Measurements from ENCODE around the gene CYBA.

CYBA gene

GRCh38 chr16:88600539-88600896 is 50.3 kb downstream of the CYBA start:
- no peak overlapping the region for H3K4me3 ChIP-seq
- no peak for TF ChIP-seq CTCF (IDR thresholded peaks at IDR 0.05)
- no peak overlapping the region for H3K27ac ChIP-seq
- no peak for DNase-seq
- intact Hi-C loops (cut with DNase I; ENCODE audit: low total_unique reads) = no loop called here
- no peaks in the 10 kb centered on the region for H3K27me3 ChIP-seq
- no peaks in the 10 kb centered on the region for H3K9me3 ChIP-seq
- peaks cover 43 to 71% (median 65%) of the 10 kb centered on the region in 3 donors for H3K36me3 ChIP-seq
- H3K4me1 ChIP-seq = no peaks in the 10 kb centered on the region

GRCh38 chr16:88599825-88600538 is 50.9 kb downstream of the CYBA start:
- intact Hi-C loops (cut with DNase I; ENCODE audit: low total_unique reads) = no loop called here
- no peak overlapping the region for H3K4me3 ChIP-seq
- TF ChIP-seq CTCF (IDR thresholded peaks at IDR 0.05) = no peak
- no peaks in the 10 kb centered on the region for H3K4me1 ChIP-seq
- H3K36me3 ChIP-seq = peaks cover 39 to 68% (median 60%) of the 10 kb centered on the region in 3 donors
- H3K9me3 ChIP-seq = no peaks in the 10 kb centered on the region
- peak overlapping the region in 1 of 2 donors; percentile 9 for H3K27ac ChIP-seq
- H3K27me3 ChIP-seq = no peaks in the 10 kb centered on the region
- DNase-seq = peak in 1 of 2 donors; percentile 54

- peak; percentile 82 to 90 for DNase-seq
- no peaks in the 10 kb centered on the region for H3K27me3 ChIP-seq
- H3K9me3 ChIP-seq = no peaks in the 10 kb centered on the region
- H3K36me3 ChIP-seq = peaks cover 38 to 63% (median 54%) of the 10 kb centered on the region in 3 donors
- no peak overlapping the region for H3K4me3 ChIP-seq
- no peak overlapping the region for H3K27ac ChIP-seq
- TF ChIP-seq CTCF (IDR thresholded peaks at IDR 0.05) = no peak
- intact Hi-C loops (cut with DNase I; ENCODE audit: low total_unique reads) = no loop called here
- no peaks in the 10 kb centered on the region for H3K4me1 ChIP-seq
These were observed 51.6 kb downstream of the CYBA start for GRCh38 chr16:88599092-88599733.

GRCh38 chr16:88597856-88598491 is 52.9 kb downstream of the CYBA start:
- TF ChIP-seq CTCF (IDR thresholded peaks at IDR 0.05) = no peak
- intact Hi-C loops (cut with DNase I; ENCODE audit: low total_unique reads) = no loop called here
- no peak for DNase-seq
- Histone ChIP-seq H3K4me3 (no peak overlapping the region), H3K27ac (no peak overlapping the region), H3K4me1 (no peaks in the 10 kb centered on the region), H3K9me3 (no peaks in the 10 kb centered on the region), H3K36me3 (peaks cover 38 to 66% (median 50%) of the 10 kb centered on the region in 3 donors), H3K27me3 (no peaks in the 10 kb centered on the region)

GRCh38 chr16:88596483-88596882 is 54.4 kb downstream of the CYBA start:
- H3K4me1 ChIP-seq = no peaks in the 10 kb centered on the region
- H3K4me3 ChIP-seq = no peak overlapping the region
- no peak for TF ChIP-seq CTCF (IDR thresholded peaks at IDR 0.05)
- H3K27me3 ChIP-seq = no peaks in the 10 kb centered on the region
- H3K36me3 ChIP-seq = peaks cover 32 to 63% (median 42%) of the 10 kb centered on the region in 3 donors
- no peak overlapping the region for H3K27ac ChIP-seq
- DNase-seq = no peak
- intact Hi-C loops (cut with DNase I; ENCODE audit: low total_unique reads) = no loop called here
- H3K9me3 ChIP-seq = no peaks in the 10 kb centered on the region
